CD4-positive, alpha-beta T cell (primary cell): ENCODE data around the gene LGR4. TPM values are rescaled to one million over a fixed set of nuclear protein-coding genes. Genes with fewer than 3 reads are reported as not detected.

Source experiments
- ATAC-seq: fragments of 200-7000 bp; cut with Tn5 transposase; one replicate; pipeline ENCODE4 v1.10.0; 2022; ENCODE audit warnings: mild to moderate bottlenecking; ENCODE audit not compliant: poor library complexity
- CTCF ChIA-PET: fragments of 350-600 bp; sonication (Branson Sonifier 250); formaldehyde crosslinking; loops from one replicate; lab custom pipeline; 2021; ENCODE audit warnings: antibody characterized with exemption, inconsistent platforms; lab: Charles Lee
- POLR2A ChIA-PET: fragments of 350-600 bp; sonication (Branson Sonifier 250); formaldehyde crosslinking; loops from one replicate; lab custom pipeline; 2021; ENCODE audit warnings: antibody characterized with exemption, inconsistent platforms; lab: Charles Lee
- DNase-seq, 14 experiments: peaks; one replicate each; pipeline ENCODE4 v3.0.0-alpha.2; 2013 to 2020; ENCODE audit warnings: mixed read lengths in 2 of 14
- H3K27ac ChIP-seq, 2 donors: one replicate each; pipeline versions ENCODE4 v1.5.1 to v1.7.0; 2013; ENCODE audit warnings: low read length in 2 of 2, low read depth in 1 of 2, mild to moderate bottlenecking in 1 of 2
- H3K27me3 ChIP-seq, 2 experiments: 1 replicate in 1 of 2; 2 replicates in 1 of 2; pipeline versions ENCODE4 v1.6.1 to v1.7.0; 2013; ENCODE audit warnings: low read length in 2 of 2, control low read depth in 1 of 2, mild to moderate bottlenecking in 1 of 2, moderate library complexity in 1 of 2; ENCODE audit not compliant: insufficient read depth in 2 of 2, control insufficient read depth in 1 of 2
- H3K36me3 ChIP-seq: one replicate; pipeline ENCODE4 v1.6.1; 2013; ENCODE audit warnings: low read length, control low read depth; ENCODE audit not compliant: insufficient read depth
- H3K4me1 ChIP-seq: one replicate; pipeline ENCODE4 v1.6.1; 2013; ENCODE audit warnings: low read length, control low read depth; ENCODE audit not compliant: insufficient read depth
- H3K4me3 ChIP-seq: one replicate; pipeline ENCODE4 v1.5.1; 2013; ENCODE audit warnings: mild to moderate bottlenecking, low read length, moderate library complexity
- H3K9me3 ChIP-seq, 2 experiments: 1 replicate in 1 of 2; 2 replicates in 1 of 2; pipeline versions ENCODE4 v1.6.1 to v1.7.0; 2013; ENCODE audit warnings: low read length in 2 of 2, mild to moderate bottlenecking in 2 of 2, control low read depth in 1 of 2, moderate library complexity in 1 of 2; ENCODE audit not compliant: control insufficient read depth in 1 of 2, insufficient read depth in 1 of 2
- H3K27ac Mint-ChIP-seq: one replicate; pipeline ENCODE4 v1.8.0; 2020; ENCODE audit warnings: mixed read lengths
- H3K27me3 Mint-ChIP-seq: one replicate; pipeline ENCODE4 v1.8.0; 2021; ENCODE audit warnings: mixed read lengths
- H3K36me3 Mint-ChIP-seq: one replicate; pipeline ENCODE4 v1.8.0; 2021; ENCODE audit warnings: low read depth, mixed read lengths
- H3K4me1 Mint-ChIP-seq: one replicate; pipeline ENCODE4 v1.8.0; 2021; ENCODE audit warnings: low read depth, mixed read lengths
- H3K4me3 Mint-ChIP-seq: one replicate; pipeline ENCODE4 v1.8.0; 2020; ENCODE audit warnings: mild to moderate bottlenecking, mixed read lengths
- H3K9me3 Mint-ChIP-seq: one replicate; pipeline ENCODE4 v1.8.0; 2020; ENCODE audit warnings: mixed read lengths
- intact Hi-C, 2 experiments: fragments of 100-400 bp; cut with DNase I in 1 of 2; cut with micrococcal nuclease in 1 of 2; formaldehyde crosslinking; loops; one replicate each; pipeline versions ENCODE4 v1.15.1 to v1.9.0; 2023 to 2025; cut with DNase I, micrococcal nuclease
- total RNA-seq, 174 experiments: library from RNA in 2 of 174; stranded (reverse) in 2 of 174; gene quantifications; one replicate each; pipeline ENCODE4 v1.2.3 and lab custom pipeline; 2021 to 2026
- TF ChIP-seq, protein P1 (sequence below): fragments of 200-600 bp; IDR thresholded peaks from one replicate; pipeline ENCODE4 v1.8.0; 2022; ENCODE audit warnings: antibody characterized with exemption, mild to moderate bottlenecking

The LGR4 gene
- total RNA-seq, 2 experiments from 2014 or later = 0.69 to 0.87 TPM

DNA sequence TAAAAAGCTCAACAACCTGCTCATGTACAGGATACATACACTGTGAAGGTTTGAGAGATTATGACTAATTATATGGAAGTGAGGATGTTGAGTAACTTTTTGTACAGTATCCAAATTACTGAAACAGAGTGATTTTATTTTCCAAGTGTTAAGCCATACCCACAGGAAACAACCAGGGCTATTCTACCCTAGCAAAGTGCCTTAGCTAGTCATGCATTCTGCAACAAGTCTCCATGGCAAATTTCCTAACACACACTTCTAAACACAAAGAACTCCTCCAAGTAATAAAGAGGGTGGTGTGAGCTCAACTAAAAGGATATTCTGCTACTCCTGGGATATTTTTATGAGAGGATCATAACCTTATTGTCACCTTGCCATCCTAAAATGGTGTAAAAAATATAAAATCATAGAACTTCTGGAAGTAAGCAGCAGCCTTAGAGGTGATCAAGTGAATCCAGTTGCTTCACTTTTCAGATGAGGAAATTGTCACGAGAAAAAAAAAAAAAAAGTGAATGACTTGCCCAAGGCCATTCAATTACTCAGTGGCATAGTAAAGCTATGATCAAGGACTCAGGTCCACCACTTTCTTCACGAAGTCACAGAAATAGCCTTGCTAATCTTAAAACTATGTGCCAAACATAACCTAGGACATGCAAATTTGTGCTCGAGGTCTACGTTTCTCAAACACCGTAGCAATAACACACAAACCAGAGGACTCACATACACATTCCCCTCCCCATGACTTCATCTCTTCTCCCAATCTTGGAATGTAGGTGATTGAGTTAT, 4.2 kb downstream of the LGR4 start:
- intact Hi-C loops = no loop called here
- no peaks in the 10 kb centered on the region for H3K9me3 Mint-ChIP-seq
- no peak overlapping the region for H3K4me3 ChIP-seq
- peaks cover 17% of the 10 kb centered on the region for H3K4me1 ChIP-seq
- H3K9me3 ChIP-seq = no peaks in the 10 kb centered on the region
- no peaks in the 10 kb centered on the region for H3K36me3 ChIP-seq
- peaks cover 4% of the 10 kb centered on the region for H3K36me3 Mint-ChIP-seq
- H3K27ac Mint-ChIP-seq = no peak overlapping the region
- TF ChIP-seq, protein P1, sequence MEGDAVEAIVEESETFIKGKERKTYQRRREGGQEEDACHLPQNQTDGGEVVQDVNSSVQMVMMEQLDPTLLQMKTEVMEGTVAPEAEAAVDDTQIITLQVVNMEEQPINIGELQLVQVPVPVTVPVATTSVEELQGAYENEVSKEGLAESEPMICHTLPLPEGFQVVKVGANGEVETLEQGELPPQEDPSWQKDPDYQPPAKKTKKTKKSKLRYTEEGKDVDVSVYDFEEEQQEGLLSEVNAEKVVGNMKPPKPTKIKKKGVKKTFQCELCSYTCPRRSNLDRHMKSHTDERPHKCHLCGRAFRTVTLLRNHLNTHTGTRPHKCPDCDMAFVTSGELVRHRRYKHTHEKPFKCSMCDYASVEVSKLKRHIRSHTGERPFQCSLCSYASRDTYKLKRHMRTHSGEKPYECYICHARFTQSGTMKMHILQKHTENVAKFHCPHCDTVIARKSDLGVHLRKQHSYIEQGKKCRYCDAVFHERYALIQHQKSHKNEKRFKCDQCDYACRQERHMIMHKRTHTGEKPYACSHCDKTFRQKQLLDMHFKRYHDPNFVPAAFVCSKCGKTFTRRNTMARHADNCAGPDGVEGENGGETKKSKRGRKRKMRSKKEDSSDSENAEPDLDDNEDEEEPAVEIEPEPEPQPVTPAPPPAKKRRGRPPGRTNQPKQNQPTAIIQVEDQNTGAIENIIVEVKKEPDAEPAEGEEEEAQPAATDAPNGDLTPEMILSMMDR = no peak
- H3K27me3 ChIP-seq = peaks cover 8 to 18% of the 10 kb centered on the region in 2 experiments
- peaks cover 24% of the 10 kb centered on the region for H3K4me1 Mint-ChIP-seq
- no peak overlapping the region for H3K4me3 Mint-ChIP-seq
- ATAC-seq (no peak), DNase-seq (no peak)
- ChIA-PET POLR2A (no interaction called here), CTCF (no interaction called here)
- peaks cover 46% of the 10 kb centered on the region for H3K27me3 Mint-ChIP-seq
- no peak overlapping the region for H3K27ac ChIP-seq

DNA sequence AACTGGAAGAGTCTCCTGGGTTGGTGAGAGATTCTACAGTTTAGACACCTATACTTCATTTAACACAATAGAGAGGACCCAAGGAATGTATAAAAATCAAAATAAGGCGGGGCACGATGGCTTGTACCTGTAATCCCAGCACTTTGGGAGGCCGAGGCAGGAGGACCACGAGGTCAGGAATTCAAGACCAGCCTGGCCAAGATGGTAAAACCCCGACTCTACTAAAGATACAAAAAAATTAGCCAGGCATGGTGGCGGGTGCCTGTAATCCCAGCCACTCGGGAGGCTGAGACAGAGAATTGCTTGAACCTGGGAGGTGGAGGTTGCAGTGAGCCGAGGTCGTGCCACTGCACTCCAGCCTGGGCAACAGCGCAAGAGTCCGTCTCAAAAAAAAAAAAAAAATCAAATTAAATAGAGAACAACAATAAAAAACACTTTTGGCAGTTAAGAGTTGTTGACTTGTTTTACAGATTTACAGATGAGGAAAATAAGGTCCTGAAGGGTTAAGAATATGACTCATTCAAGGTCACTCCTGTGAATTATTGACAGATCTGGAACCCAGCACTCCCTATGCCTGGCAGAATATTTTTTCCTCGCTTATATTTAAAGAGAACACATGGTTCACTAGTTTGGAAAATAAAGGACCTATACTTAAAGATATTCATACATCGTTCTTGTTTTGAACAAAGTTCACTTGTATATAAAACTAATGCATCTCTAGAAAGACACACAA, 5.2 kb downstream of the LGR4 start:
- Histone ChIP-seq H3K27ac (no peak overlapping the region), H3K4me3 (no peak overlapping the region), H3K27me3 (peaks cover 8 to 15% of the 10 kb centered on the region in 2 experiments), H3K36me3 (no peaks in the 10 kb centered on the region), H3K9me3 (no peaks in the 10 kb centered on the region), H3K4me1 (peaks cover 10% of the 10 kb centered on the region)
- ChIA-PET CTCF (no interaction called here), POLR2A (no interaction called here)
- DNase-seq (no peak), ATAC-seq (no peak)
- Mint-ChIP-seq H3K4me3 (no peak overlapping the region), H3K4me1 (peaks cover 19% of the 10 kb centered on the region), H3K27ac (no peak overlapping the region), H3K36me3 (no peaks in the 10 kb centered on the region), H3K9me3 (no peaks in the 10 kb centered on the region), H3K27me3 (peaks cover 49% of the 10 kb centered on the region)
- TF ChIP-seq, protein P1 = no peak
- intact Hi-C loops = no loop called here

DNA sequence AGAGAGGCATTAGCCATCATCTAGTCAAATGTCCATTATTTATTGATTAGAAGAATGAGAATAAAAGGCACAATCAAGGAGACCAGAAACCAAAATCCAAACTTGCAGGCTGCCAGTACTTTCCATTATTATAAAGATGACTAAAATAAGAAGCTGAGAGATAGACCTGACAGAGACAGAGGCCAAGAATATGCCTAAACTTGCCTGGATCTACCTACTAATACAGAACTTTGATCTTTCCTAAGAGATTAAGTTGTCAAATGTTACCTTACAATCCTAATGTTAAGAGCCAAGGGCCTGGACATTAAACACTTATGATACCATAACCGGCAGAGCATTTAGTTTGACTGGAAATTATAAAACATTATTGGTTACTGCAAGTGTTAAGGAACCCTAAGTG, 6.2 kb downstream of the LGR4 start:
- ATAC-seq = no peak
- intact Hi-C loops = no loop called here
- POLR2A ChIA-PET = no interaction called here

More for the DNA sequence above, 6.2 kb downstream of the LGR4 start:
- Mint-ChIP-seq H3K4me3 (no peak overlapping the region), H3K27ac (no peak overlapping the region), H3K36me3 (no peaks in the 10 kb centered on the region), H3K9me3 (no peaks in the 10 kb centered on the region), H3K4me1 (peaks cover 17% of the 10 kb centered on the region), H3K27me3 (peaks cover 52% of the 10 kb centered on the region)
- Histone ChIP-seq H3K9me3 (no peaks in the 10 kb centered on the region), H3K27ac (no peak overlapping the region), H3K4me1 (peaks cover 7% of the 10 kb centered on the region), H3K4me3 (no peak overlapping the region), H3K36me3 (no peaks in the 10 kb centered on the region), H3K27me3 (peaks cover 5 to 15% of the 10 kb centered on the region in 2 experiments)
- TF ChIP-seq, protein P1 = no peak
- no peak for DNase-seq
- CTCF ChIA-PET = no interaction called here
